Measurements from ENCODE around the gene CFAP100.

The CFAP100 gene

DNA sequence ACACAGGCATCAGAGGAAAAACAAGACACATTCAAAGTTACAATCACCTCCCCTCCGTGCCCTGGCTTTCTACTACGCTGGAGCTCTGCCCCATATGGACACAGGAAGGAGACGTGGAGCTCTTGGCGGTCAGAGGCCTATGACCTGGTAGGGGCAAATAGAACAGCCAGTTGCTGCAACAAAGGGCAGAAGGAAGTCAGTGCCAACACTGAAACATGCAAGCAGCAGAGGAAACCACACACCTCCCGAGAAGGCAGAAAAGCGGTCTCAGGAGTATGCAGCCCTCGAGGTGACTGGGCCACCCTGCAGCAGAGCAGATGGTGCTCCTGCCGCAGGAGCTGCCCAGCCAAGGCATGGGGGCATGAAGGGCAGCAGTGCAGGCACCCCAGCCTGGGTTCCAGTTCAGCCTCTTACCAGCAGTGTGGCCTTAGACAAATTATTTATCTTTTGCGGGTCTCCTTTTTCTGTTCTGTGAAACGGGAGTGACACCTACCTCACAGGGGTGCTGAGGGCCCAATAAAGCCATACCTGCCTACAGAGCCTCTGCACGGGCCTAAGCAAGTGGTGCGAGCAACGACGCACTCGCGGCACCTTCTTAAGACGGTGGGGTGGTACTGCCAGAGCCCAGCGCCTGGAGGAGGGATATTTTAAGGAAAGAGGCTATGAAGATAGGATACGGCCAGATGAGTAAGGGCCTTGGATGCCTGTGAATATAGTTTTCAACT is 72.3 kb downstream of the CFAP100 start:
- DNase-seq, result no peak

DNA sequence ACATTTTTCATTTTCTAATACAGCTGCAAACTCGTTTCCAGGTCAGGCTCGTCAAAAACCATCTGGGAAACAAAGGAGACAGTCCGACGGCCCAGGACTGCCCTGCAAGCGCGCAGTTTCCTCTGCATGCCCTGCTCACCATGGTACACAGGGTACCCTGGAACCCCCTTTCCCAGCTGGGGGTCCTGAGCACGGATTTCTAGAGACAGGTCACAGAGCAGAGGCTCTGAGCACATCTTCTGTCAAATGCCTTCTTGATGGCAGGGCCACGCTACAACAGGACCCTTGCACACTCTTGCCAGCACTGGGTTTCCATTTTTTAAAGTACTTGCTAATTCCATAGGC is 72.9 kb downstream of the CFAP100 start:
- no peak for DNase-seq

- no peak for DNase-seq
Observed at GRCh38 chr3:126468028-126468891, 73.6 kb downstream of the CFAP100 start.

DNA sequence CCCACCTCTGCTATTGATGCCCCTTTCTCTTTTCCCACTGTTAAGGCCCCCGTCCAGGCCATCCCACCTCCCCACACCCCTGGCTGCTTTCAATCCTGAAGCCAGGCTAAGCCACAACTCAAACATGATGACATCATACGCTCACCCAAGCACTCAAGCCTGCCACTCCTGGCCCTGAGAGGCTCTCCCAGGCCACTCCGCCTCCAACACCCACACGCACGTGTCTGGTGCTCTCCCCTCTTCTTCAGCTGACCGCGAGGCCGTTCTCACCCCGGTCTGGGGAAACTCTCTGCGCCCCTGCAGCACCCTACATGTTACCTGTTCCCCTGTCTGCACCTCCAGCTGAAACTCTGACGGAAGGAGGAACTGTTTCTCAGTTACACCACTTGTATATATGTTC is 74.8 kb downstream of the CFAP100 start:
- no peak for DNase-seq

- DNase-seq, result no peak
Observed at GRCh38 chr3:126472277-126473006, 77.7 kb downstream of the CFAP100 start.

GRCh38 chr3:126473292-126474168 is 78.8 kb downstream of the CFAP100 start:
- no peak for DNase-seq

DNA sequence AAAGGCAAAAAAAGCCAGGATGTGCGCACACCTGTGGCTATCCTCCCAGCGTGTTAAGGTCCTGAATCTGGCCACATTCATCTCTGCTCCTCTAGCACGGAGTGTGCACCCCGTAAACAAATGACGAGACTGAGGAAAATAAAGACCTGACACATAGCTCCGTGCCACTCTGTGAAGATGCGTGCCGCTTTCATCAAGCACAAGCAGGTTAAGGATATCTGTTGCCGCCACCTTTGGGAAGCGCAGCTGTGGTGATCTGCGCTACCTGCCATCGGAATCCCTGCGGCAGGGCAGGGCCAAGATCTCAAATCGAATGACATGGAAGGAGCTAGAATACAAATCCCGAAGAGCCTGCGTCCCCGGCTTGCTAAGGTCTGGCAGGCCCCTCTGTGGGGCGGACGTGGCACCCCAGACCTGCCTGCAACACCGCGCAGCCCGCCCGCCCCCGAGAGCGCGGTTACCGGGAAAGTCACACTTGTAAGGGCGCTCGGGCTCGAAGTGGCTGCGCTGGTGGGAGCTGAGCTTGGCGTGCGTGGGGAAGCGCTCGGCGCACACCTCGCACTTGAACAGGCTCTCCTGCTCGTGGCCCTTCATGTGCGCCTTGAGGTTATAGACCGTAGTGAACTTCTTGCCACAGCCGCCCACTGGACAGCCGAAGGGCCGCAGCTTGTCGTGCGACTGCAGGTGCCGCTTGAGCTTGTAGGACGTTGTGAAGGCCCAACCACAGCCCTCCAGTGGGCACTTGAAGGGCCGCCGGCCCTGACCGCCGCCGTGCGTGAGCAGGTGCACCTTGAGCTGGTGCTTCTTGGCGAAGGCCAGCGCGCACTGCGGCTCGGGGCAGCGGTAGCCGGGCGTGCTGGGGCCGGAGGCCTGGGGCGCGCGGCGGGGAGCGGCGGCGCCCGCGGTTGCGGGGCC is 80.0 kb downstream of the CFAP100 start:
- DNase-seq, result no peak

- peak; percentile 82 for DNase-seq
Observed at GRCh38 chr3:126475413-126476114, 80.9 kb downstream of the CFAP100 start, which contains the start of gene ZXDC. TSS of gene ZXDC (minus strand) at chr3:126475891. CDS start at chr3:126475865, 26 bp downstream.

- no peak for DNase-seq
Observed at GRCh38 chr3:126476166-126477060, 81.7 kb downstream of the CFAP100 start.

DNA sequence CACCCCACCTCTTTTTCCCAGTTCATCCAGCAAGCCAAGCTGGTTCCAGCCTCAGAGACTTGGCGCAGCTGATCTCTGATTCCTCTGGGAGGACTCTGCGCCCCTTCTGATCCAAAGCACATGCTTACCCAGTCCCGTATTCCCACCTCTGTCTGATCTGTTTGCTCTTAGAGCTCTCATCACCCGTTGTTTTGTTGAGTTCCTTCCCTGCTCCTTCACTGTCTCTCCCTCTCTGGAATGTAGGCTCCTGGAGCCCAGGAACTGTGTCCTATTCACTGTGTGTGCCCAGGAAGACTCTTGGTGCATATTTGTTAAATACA is 82.3 kb downstream of the CFAP100 start:
- no peak for DNase-seq

GRCh38 chr3:126478581-126479310 is 84.0 kb downstream of the CFAP100 start:
- DNase-seq, result no peak

DNA sequence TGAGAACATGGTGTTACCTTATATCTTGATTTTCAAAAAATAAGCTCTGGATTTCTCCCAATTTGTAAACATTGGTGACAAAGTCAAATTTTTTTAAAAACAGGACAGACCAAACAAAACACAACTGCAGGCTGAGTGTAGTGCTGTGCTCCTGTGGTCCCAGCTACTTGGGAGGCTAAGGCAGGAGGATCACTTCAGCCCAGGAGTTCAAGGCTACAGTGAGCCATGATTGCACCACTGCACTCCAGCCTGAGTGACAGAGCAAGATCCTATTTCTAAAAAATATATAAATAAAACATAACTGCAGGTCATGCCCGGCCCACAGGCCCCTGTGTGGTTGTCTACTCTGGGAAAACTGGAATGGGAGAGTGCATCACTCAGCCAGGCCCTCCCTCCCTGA is 84.9 kb downstream of the CFAP100 start:
- DNase-seq, result no peak

DNA sequence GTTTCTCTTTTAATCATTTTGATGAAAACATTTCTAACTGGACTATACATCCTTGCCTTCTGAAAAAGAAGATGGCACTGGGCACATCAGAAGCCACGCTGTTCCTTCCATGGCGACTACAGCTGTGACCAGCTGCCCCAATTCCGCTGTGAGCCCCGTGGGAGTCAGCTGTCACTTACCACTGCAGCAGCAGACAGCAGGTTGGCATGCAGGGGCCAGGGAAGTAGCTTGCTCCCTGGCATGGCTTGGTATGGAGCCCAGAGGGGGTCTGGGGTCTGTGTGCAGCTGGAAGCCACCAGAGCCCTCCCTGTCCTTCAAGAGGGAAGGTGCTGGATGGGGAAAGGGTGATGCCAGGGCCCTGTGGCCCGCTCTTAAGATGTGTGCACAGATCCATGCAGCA is 85.5 kb downstream of the CFAP100 start:
- DNase-seq, result no peak

DNA sequence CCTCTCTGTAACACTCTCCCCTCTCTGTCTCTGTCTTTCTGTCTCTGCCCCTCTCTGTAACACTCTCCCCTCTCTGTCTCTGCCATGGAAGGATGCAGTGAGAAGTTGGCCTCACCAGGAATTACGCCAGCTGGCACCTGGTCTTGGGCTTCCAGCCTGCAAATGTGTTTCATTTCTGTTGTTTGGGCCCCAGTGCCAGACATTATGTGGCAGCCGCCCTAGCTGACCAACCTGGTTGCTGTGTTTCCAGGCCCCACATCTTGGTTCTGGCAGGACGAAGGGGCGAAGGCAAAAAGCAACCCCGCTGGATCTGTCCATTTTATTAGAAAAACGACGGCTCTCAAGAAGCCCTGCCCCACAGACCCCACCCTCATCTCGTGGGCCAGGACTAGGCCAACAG is 86.2 kb downstream of the CFAP100 start:
- no peak for DNase-seq

- no peak for DNase-seq
Observed at GRCh38 chr3:126481808-126482502, 87.2 kb downstream of the CFAP100 start.

DNA sequence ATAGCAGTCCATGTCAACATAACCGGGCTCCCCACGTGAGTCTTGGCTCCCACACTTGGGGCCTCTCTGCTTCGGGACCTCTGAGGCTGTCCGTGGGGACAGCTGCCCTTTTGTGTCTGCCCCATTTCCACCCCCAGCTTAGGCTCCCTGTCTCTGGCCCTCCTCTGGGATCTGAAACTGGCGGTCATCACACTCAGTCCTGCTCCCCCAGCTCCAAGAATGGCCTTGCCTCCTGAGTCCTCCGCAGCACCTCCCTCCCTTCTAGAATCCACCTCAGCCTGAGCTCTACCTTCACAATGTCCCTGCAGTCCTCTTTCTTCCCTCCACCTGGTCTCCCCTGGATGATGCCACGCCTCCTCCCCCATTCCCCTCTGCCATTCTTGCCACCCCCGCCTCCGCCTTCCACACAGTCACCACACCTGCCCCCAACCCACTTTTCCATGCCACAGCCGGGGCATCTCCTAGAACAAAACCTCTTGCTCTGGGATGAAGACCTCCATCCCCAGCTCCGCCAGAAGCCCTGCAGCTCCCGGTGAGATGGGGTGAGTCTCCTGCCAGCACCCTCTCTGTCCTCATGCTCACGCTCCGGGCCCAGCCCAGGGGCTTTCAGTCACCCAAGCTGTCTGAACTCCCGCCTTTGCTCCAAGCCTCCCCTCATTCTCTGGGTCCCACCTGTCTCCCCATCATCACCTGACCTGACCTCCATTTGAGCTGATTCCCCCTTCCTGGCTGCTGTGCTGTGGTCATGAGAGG is 88.0 kb downstream of the CFAP100 start:
- no peak for DNase-seq

GRCh38 chr3:126483321-126483761 is 88.6 kb downstream of the CFAP100 start:
- DNase-seq, result no peak

GRCh38 chr3:126484148-126484547 is 89.4 kb downstream of the CFAP100 start:
- no peak for DNase-seq

Data from activated T-cell treated with anti-CD3 and anti-CD28 coated beads for 4 hours (primary cell).